ENCODE results near the gene GALNT7.

- TF ChIP-seq SIN3A (IDR thresholded peaks at IDR 0.05; ENCODE audit: borderline replicate concordance, insufficient read depth, low read depth, low read length): no peak
- TF ChIP-seq, protein P1, sequence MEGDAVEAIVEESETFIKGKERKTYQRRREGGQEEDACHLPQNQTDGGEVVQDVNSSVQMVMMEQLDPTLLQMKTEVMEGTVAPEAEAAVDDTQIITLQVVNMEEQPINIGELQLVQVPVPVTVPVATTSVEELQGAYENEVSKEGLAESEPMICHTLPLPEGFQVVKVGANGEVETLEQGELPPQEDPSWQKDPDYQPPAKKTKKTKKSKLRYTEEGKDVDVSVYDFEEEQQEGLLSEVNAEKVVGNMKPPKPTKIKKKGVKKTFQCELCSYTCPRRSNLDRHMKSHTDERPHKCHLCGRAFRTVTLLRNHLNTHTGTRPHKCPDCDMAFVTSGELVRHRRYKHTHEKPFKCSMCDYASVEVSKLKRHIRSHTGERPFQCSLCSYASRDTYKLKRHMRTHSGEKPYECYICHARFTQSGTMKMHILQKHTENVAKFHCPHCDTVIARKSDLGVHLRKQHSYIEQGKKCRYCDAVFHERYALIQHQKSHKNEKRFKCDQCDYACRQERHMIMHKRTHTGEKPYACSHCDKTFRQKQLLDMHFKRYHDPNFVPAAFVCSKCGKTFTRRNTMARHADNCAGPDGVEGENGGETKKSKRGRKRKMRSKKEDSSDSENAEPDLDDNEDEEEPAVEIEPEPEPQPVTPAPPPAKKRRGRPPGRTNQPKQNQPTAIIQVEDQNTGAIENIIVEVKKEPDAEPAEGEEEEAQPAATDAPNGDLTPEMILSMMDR (IDR thresholded peaks at IDR 0.05): no peak
Measured at GRCh38 chr4:173248690-173249089, 80.1 kb downstream of the GALNT7 start.
